Measurements from ENCODE around the gene ZSWIM2. TPM values are rescaled to one million over a fixed set of nuclear protein-coding genes. Genes with fewer than 3 reads are reported as not detected.

ZSWIM2 gene, protein sequence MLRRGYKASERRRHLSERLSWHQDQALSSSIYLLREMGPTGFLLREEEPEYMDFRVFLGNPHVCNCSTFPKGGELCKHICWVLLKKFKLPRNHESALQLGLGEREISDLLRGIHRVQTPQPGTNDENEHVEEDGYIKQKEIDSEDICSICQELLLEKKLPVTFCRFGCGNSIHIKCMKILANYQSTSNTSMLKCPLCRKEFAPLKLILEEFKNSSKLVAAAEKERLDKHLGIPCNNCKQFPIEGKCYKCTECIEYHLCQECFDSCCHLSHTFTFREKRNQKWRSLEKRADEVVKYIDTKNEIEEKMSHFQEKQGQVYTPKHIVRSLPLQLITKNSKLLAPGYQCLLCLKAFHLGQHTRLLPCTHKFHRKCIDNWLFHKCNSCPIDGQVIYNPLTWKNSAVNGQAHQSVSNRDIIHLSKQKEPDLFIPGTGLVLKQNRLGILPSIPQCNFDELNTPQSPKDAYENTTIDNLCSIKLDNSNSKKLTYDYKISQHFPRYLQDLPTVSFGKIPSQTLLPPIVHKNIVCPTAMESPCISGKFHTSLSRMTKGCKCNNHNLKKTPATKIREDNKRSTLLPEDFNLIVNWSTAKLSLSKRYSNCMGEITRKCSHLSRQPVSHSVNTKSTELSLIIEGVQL
- not detected in 5 replicates for total RNA-seq (2022; extraction: Qiagen RNA extraction)

DNA sequence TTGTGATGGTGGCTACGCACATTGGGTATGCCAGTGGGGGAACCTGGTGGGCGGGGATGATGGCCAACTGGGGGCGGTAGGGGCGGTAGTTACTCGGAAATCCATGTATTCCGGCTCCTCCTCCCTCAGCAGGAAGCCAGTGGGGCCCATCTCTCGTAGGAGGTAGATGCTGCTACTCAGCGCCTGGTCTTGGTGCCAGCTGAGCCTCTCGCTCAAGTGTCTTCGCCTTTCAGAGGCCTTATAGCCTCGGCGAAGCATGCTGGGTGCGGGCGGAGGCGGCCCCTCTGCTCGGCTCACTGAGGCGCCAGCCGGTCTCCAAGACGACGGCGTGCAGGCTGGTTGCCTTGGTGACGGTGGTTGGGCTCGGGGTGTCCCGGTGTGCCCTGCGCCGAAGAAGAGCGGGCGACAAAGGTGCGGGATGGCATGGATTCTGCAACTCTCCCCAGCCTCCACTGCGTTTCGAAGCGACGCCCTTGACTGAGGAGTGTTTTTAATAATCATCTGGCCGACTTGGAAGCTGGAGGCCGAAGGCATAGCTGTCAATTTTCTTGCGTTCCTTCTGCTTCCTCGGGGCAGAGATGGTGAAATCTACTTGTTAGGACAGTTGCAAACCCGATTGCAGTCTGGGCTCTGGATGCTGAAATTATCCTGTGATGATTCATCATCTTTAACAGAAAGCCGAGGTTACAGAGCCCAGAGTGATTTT is at the start of gene ZSWIM2:
TSS of gene ZSWIM2 (minus strand) at position 298 of the 706 bp plus-strand sequence. CDS start at position 258, 40 bp downstream.

Other genes starting within 250 kb of the ZSWIM2 start
- 1.4 to 1.8 TPM (median 1.6 TPM) in 5 replicates for gene FAM171B, start 155.1 kb downstream of the ZSWIM2 start, total RNA-seq (2022; extraction: Qiagen RNA extraction)